ENCODE measurements around the gene UBASH3B. TPM values are rescaled to one million over a fixed set of nuclear protein-coding genes. Genes with fewer than 3 reads are reported as not detected.
"Not testable (repeated sequence)": the region's sequence is repeated elsewhere in the genome, so short reads cannot be mapped to it uniquely, and the experiment has no call there.

Gene UBASH3B
- 22.9 and 44.4 TPM in 2 replicates for total RNA-seq
- 13.1 and 38.0 TPM in 2 replicates for polyA plus RNA-seq
- 8.8 and 20.3 TPM in 2 replicates for polyA plus RNA-seq (2012)
- 38.6 and 128 TPM in 2 replicates for polyA minus RNA-seq (ENCODE audit: low replicate concordance)

GRCh38 chr11:122655527-122656072, at the start of gene UBASH3B:
Gene UBASH3B, plus strand, starts transcription at chr11:122655722. Its CDS starts 328 bp downstream, at chr11:122656050.
- no peaks in the 10 kb centered on the region for H3K4me1 ChIP-seq (ENCODE audit: control insufficient read depth, extremely low read depth, insufficient read depth, low read length)
- H3K9ac ChIP-seq (ENCODE audit: insufficient read depth, low read length) = peak within 1 kb of the TSS; percentile 94
- peaks cover 42% of the 10 kb centered on the region for H3K79me2 ChIP-seq (ENCODE audit: control insufficient read depth, insufficient read depth, low read length)
- H3K9me3 ChIP-seq (ENCODE audit: control insufficient read depth, insufficient read depth, low read depth, low read length) = no peaks in the 10 kb centered on the region
- no peaks in the 10 kb centered on the region for H3K27me3 ChIP-seq (ENCODE audit: control insufficient read depth, insufficient read depth, low read length)
- H3K4me2 ChIP-seq (ENCODE audit: extremely low read depth, insufficient read depth, low read length) = peak within 1 kb of the TSS; percentile 91
- H2AFZ ChIP-seq (ENCODE audit: low read length) = peak within 1 kb of the TSS; percentile 69
- no peaks in the 10 kb centered on the region for H4K20me1 ChIP-seq (ENCODE audit: control insufficient read depth, extremely low read depth, insufficient read depth, low read length)
- peak within 1 kb of the TSS; percentile 81 to 93 (median 88) for H3K4me3 ChIP-seq (replicated peaks in 1 of 4; ENCODE audit: control extremely low read depth in 1 of 4, insufficient read depth in 1 of 4, low read depth in 3 of 4, low read length in 4 of 4)
- H3K27ac ChIP-seq (ENCODE audit: insufficient read depth, low read length) = peak within 1 kb of the TSS; percentile 93
- peak in 1 of 2 donors; percentile 4 for TF ChIP-seq CTCF (conservative IDR thresholded peaks at IDR 0.05 in 1 of 2, IDR thresholded peaks at IDR 0.05 in 1 of 2; ENCODE audit: low read depth in 1 of 2, low read length in 2 of 2)
- no peak for TF ChIP-seq EZH2 (IDR thresholded peaks at IDR 0.05; ENCODE audit: low read length, missing control alignments)
- DNase-seq (ENCODE audit: low read depth in 2 of 2) = peak; percentile 88 to 93
- no peaks in the 10 kb centered on the region for H3K36me3 ChIP-seq (ENCODE audit: control insufficient read depth, insufficient read depth, low read length)

- H3K27ac ChIP-seq (ENCODE audit: insufficient read depth, low read length); H3K4me3 ChIP-seq (replicated peaks in 1 of 4; ENCODE audit: control extremely low read depth in 1 of 4, insufficient read depth in 1 of 4, low read depth in 3 of 4, low read length in 4 of 4); H3K9ac ChIP-seq (ENCODE audit: insufficient read depth, low read length); H3K4me2 ChIP-seq (ENCODE audit: extremely low read depth, insufficient read depth, low read length); H2AFZ ChIP-seq (ENCODE audit: low read length); H3K27me3 ChIP-seq (ENCODE audit: control insufficient read depth, insufficient read depth, low read length); H3K79me2 ChIP-seq (ENCODE audit: control insufficient read depth, insufficient read depth, low read length); H4K20me1 ChIP-seq (ENCODE audit: control insufficient read depth, extremely low read depth, insufficient read depth, low read length); H3K36me3 ChIP-seq (ENCODE audit: control insufficient read depth, insufficient read depth, low read length); H3K4me1 ChIP-seq (ENCODE audit: control insufficient read depth, extremely low read depth, insufficient read depth, low read length); H3K9me3 ChIP-seq (ENCODE audit: control insufficient read depth, insufficient read depth, low read depth, low read length); DNase-seq (ENCODE audit: low read depth in 2 of 2): not testable (repeated sequence)
Measured at GRCh38 chr11:122607162-122607561, 48.4 kb upstream of the UBASH3B start.

GRCh38 chr11:122612123-122612824, 43.2 kb upstream of the UBASH3B start:
- Histone ChIP-seq H2AFZ (ENCODE audit: low read length) (no peak overlapping the region), H3K36me3 (ENCODE audit: control insufficient read depth, insufficient read depth, low read length) (no peaks in the 10 kb centered on the region), H3K9ac (ENCODE audit: insufficient read depth, low read length) (no peak overlapping the region), H3K27me3 (ENCODE audit: control insufficient read depth, insufficient read depth, low read length) (peaks cover 5% of the 10 kb centered on the region), H3K4me3 (replicated peaks in 1 of 4; ENCODE audit: control extremely low read depth in 1 of 4, insufficient read depth in 1 of 4, low read depth in 3 of 4, low read length in 4 of 4) (no peak overlapping the region), H3K4me2 (ENCODE audit: extremely low read depth, insufficient read depth, low read length) (no peak overlapping the region), H3K79me2 (ENCODE audit: control insufficient read depth, insufficient read depth, low read length) (no peaks in the 10 kb centered on the region), H4K20me1 (ENCODE audit: control insufficient read depth, extremely low read depth, insufficient read depth, low read length) (no peaks in the 10 kb centered on the region), H3K4me1 (ENCODE audit: control insufficient read depth, extremely low read depth, insufficient read depth, low read length) (no peaks in the 10 kb centered on the region), H3K27ac (ENCODE audit: insufficient read depth, low read length) (no peak overlapping the region), H3K9me3 (ENCODE audit: control insufficient read depth, insufficient read depth, low read depth, low read length) (no peaks in the 10 kb centered on the region)
- DNase-seq (ENCODE audit: low read depth in 2 of 2) = peak in 1 of 2 donors; percentile 7
- TF ChIP-seq CTCF (conservative IDR thresholded peaks at IDR 0.05 in 1 of 2, IDR thresholded peaks at IDR 0.05 in 1 of 2; ENCODE audit: low read depth in 1 of 2, low read length in 2 of 2) = no peak

Data from fibroblast of lung (primary cell).